Liver (tissue), 9 donors: ENCODE data around the gene UNC5CL. TPM values are rescaled to one million over a fixed set of nuclear protein-coding genes. Genes with fewer than 3 reads are reported as not detected.

Experiments
- DNase-seq: peaks from one replicate; pipeline ENCODE4 v3.0.0-alpha.2; 2017; ENCODE audit warnings: low spot score
- H3K27ac ChIP-seq, 2 donors: one replicate each; pipeline ENCODE4 v1.7.0; 2013; ENCODE audit warnings: inconsistent platforms in 2 of 2, low read length in 2 of 2, control low read depth in 1 of 2, low read depth in 1 of 2, mild to moderate bottlenecking in 1 of 2
- H3K27me3 ChIP-seq, 4 donors: one replicate each; pipeline versions ENCODE4 v1.6.1 to v1.7.0; 2013; ENCODE audit warnings: low read length in 3 of 4, inconsistent platforms in 1 of 4, mild to moderate bottlenecking in 1 of 4, moderate library complexity in 1 of 4; ENCODE audit not compliant: control insufficient read depth in 4 of 4, insufficient read depth in 4 of 4
- H3K36me3 ChIP-seq, 4 donors: one replicate each; pipeline versions ENCODE4 v1.6.1 to v1.7.0; 2013; ENCODE audit warnings: low read length in 3 of 4, mild to moderate bottlenecking in 3 of 4, low read depth in 1 of 4, moderate library complexity in 1 of 4; ENCODE audit not compliant: control insufficient read depth in 4 of 4, insufficient read depth in 3 of 4
- H3K4me1 ChIP-seq, 4 donors: one replicate each; pipeline versions ENCODE4 v1.6.1 to v1.7.0; 2013; ENCODE audit warnings: low read length in 3 of 4, mild to moderate bottlenecking in 3 of 4, moderate library complexity in 1 of 4; ENCODE audit not compliant: control insufficient read depth in 4 of 4, insufficient read depth in 4 of 4
- H3K4me3 ChIP-seq, 3 donors: one replicate each; pipeline versions ENCODE4 v1.6.1 to v1.7.0; 2013; ENCODE audit warnings: low read length in 3 of 3, control low read depth in 1 of 3, low read depth in 1 of 3, mild to moderate bottlenecking in 1 of 3
- H3K9ac ChIP-seq, 2 donors: one replicate each; pipeline ENCODE4 v1.7.0; 2013; ENCODE audit warnings: low read length in 2 of 2, mild to moderate bottlenecking in 2 of 2, moderate library complexity in 2 of 2, control low read depth in 1 of 2, low read depth in 1 of 2
- H3K9me3 ChIP-seq, 4 donors: one replicate each; pipeline versions ENCODE4 v1.6.1 to v1.7.0; 2013; ENCODE audit warnings: low read length in 3 of 4; ENCODE audit not compliant: control insufficient read depth in 4 of 4
- ATF3 ChIP-seq: IDR thresholded peaks from 2 replicates; pipeline ENCODE4 v1.6.1; 2016; ENCODE audit warnings: antibody characterized with exemption
- CTCF ChIP-seq: fragments of 150-350 bp; IDR thresholded peaks from 2 replicates; pipeline ENCODE4 v1.5.1; 2017; ENCODE audit warnings: improper control_type of control experiment, low read depth, low read length; ENCODE audit not compliant: missing input control
- EGR1 ChIP-seq, 2 donors: IDR thresholded peaks; 2 replicates each; pipeline ENCODE4 v1.6.1; 2016 to 2018; ENCODE audit warnings: antibody characterized with exemption in 2 of 2, low read depth in 2 of 2
- FOXA1 ChIP-seq: IDR thresholded peaks from 2 replicates; pipeline ENCODE4 v1.6.1; 2016; ENCODE audit warnings: antibody characterized with exemption
- FOXA2 ChIP-seq: IDR thresholded peaks from 2 replicates; pipeline ENCODE4 v1.6.1; 2016; ENCODE audit warnings: antibody characterized with exemption
- GABPA ChIP-seq, 2 donors: IDR thresholded peaks in 1 of 2; conservative IDR thresholded peaks in 1 of 2; 2 replicates each; pipeline ENCODE4 v1.6.1; 2016; ENCODE audit warnings: antibody characterized with exemption in 2 of 2, mild to moderate bottlenecking in 1 of 2, moderate library complexity in 1 of 2
- HNF4A ChIP-seq, 2 donors: conservative IDR thresholded peaks; 2 replicates each; pipeline ENCODE4 v1.6.1; 2016; ENCODE audit warnings: antibody characterized with exemption in 2 of 2, mild to moderate bottlenecking in 2 of 2
- HNF4G ChIP-seq: IDR thresholded peaks from 2 replicates; pipeline ENCODE4 v1.6.1; 2016; ENCODE audit warnings: antibody characterized with exemption
- JUND ChIP-seq, 2 donors: IDR thresholded peaks; 2 replicates each; pipeline ENCODE4 v1.6.1; 2016; ENCODE audit warnings: antibody characterized with exemption in 2 of 2
- MAX ChIP-seq: IDR thresholded peaks from 2 replicates; pipeline ENCODE4 v1.6.1; 2016; ENCODE audit warnings: antibody characterized with exemption
- NR2F2 ChIP-seq: IDR thresholded peaks from 2 replicates; pipeline ENCODE4 v1.6.1; 2016; ENCODE audit warnings: antibody characterized with exemption
- RAD21 ChIP-seq, 2 donors: IDR thresholded peaks; 2 replicates each; pipeline ENCODE4 v1.6.1; 2016; ENCODE audit warnings: antibody characterized with exemption in 2 of 2, mild to moderate bottlenecking in 2 of 2
- REST ChIP-seq: IDR thresholded peaks from 2 replicates; pipeline ENCODE4 v1.6.1; 2016; ENCODE audit warnings: antibody characterized with exemption, mild to moderate bottlenecking
- RXRA ChIP-seq, 2 donors: IDR thresholded peaks; 2 replicates each; pipeline ENCODE4 v1.6.1; 2017 to 2018; ENCODE audit warnings: antibody characterized with exemption in 2 of 2, mild to moderate bottlenecking in 1 of 2
- SP1 ChIP-seq: IDR thresholded peaks from 2 replicates; pipeline ENCODE4 v1.6.1; 2018; ENCODE audit warnings: antibody characterized with exemption, mild to moderate bottlenecking
- TAF1 ChIP-seq: conservative IDR thresholded peaks from 2 replicates; pipeline ENCODE4 v1.6.1; 2016; ENCODE audit warnings: antibody characterized with exemption, mild to moderate bottlenecking
- YY1 ChIP-seq: IDR thresholded peaks from 2 replicates; pipeline ENCODE4 v1.6.1; 2016; ENCODE audit warnings: antibody characterized with exemption, mild to moderate bottlenecking
- ZBTB33 ChIP-seq: IDR thresholded peaks from 2 replicates; pipeline ENCODE4 v1.6.1; 2016; ENCODE audit warnings: antibody characterized with exemption
- WGBS: extraction: QIAGEN DNeasy Blood & Tissue Kit; methylation state at CpG from one replicate; pipeline ENCODE4 v1.1.7; 2013; 5-methylcytosine and 5-hydroxymethylcytosine counted together
- polyA plus RNA-seq, 2 donors: library from polyadenylated mRNA; stranded (reverse) in 1 of 2; unstranded in 1 of 2; fragments of 200-250 nt in 1 of 2; fragments of >200 nt in 1 of 2; fragmentation: Nextera tagmentation in 1 of 2; extraction: Ambion mirVana in 1 of 2; gene quantifications; one replicate each; pipeline versions ENCODE4 v1.2.1 to v1.2.3, GENCODE V29; 2013 to 2015
- total RNA-seq, 2 donors: library from RNA; depleted of rRNA; stranded (reverse); fragments of >200 nt; gene quantifications; one replicate each; pipeline ENCODE4 v1.2.3, GENCODE V29; 2014
- donor health status: healthy.
- donor health status: healthy.
- donor health status: healthy.
- donor health status: healthy.
- donor health status: healthy.

UNC5CL gene
- 10 to 100 TPM; 16.2 to 41.9 TPM for total RNA-seq
- 10 to 100 TPM in 1 of 2 donors, 1 to 10 TPM in 1; 4.7 to 18.2 TPM for polyA plus RNA-seq

GRCh38 chr6:41039060-41039998 lies at the start of gene UNC5CL:
Gene UNC5CL, minus strand, starts transcription at chr6:41039221. Its CDS starts 4,147 bp downstream, at chr6:41035074.
- TF ChIP-seq CTCF (peak; percentile 58), MAX (no peak), HNF4A (conservative IDR thresholded peaks at IDR 0.05) (peak; percentile 79), ZBTB33 (no peak), FOXA2 (no peak), ATF3 (no peak), SP1 (peak; percentile 83), JUND (IDR thresholded peaks at IDR 0.05) (peak in 1 of 2 donors; percentile 73), RXRA (IDR thresholded peaks at IDR 0.05) (peak; percentile 84 to 96), FOXA1 (no peak), GABPA (IDR thresholded peaks at IDR 0.05 in 1 of 2, conservative IDR thresholded peaks at IDR 0.05 in 1 of 2) (no peak), TAF1 (no peak), EGR1 (IDR thresholded peaks at IDR 0.05; ENCODE audit: low read depth in 2 of 2) (peak in 1 of 2 donors; percentile 22), HNF4G (peak; percentile 41), RAD21 (IDR thresholded peaks at IDR 0.05) (peak; percentile 49 to 61), REST (peak; percentile 43), YY1 (peak; percentile 32), NR2F2 (no peak)
- Histone ChIP-seq H3K4me3 (peak within 1 kb of the TSS; percentile 54 to 83 (median 82)), H3K27me3 (no peaks in the 10 kb centered on the region), H3K9ac (peak within 1 kb of the TSS; percentile 27 to 34), H3K27ac (peak within 1 kb of the TSS; percentile 83 to 87), H3K9me3 (no peaks in the 10 kb centered on the region), H3K4me1 (peaks cover 14 to 72% (median 47%) of the 10 kb centered on the region in 4 donors), H3K36me3 (peaks cover 0 to 5% (median 2%) of the 10 kb centered on the region in 4 donors)
- 52% methylated on average over 10 of the region's 10 CpGs for WGBS
- peak; percentile 76 for DNase-seq
